Stromal cell of bone marrow (primary cell): ENCODE measurements around the gene SLC22A31.

Experiments
- DNase-seq: peaks from one replicate; pipeline ENCODE4 v3.0.0-alpha.2; 2012; ENCODE audit warnings: low read depth

Gene SLC22A31

DNA sequence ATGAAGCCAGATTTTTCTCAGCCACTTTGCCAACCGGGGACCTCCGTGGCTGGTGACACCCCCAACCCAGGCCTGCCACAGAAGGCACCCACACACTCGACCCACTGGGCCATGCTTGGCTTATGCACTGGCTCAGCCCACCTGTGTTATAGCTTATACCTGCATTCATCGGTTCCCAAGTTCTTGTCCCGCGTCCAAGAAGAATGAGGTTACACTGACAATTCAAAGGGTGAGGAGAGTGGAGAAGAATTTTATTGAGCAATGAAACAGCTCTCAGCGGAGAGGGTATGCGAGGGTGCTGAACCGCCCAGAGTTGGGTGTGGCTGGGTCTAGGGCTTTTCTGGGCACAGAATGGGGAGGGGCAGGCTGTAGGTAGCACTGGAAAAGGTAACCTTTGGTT, 51.0 kb downstream of the SLC22A31 start:
- DNase-seq, result no peak

GRCh38 chr16:89147085-89147817, 53.1 kb downstream of the SLC22A31 start:
- DNase-seq, result no peak

DNA sequence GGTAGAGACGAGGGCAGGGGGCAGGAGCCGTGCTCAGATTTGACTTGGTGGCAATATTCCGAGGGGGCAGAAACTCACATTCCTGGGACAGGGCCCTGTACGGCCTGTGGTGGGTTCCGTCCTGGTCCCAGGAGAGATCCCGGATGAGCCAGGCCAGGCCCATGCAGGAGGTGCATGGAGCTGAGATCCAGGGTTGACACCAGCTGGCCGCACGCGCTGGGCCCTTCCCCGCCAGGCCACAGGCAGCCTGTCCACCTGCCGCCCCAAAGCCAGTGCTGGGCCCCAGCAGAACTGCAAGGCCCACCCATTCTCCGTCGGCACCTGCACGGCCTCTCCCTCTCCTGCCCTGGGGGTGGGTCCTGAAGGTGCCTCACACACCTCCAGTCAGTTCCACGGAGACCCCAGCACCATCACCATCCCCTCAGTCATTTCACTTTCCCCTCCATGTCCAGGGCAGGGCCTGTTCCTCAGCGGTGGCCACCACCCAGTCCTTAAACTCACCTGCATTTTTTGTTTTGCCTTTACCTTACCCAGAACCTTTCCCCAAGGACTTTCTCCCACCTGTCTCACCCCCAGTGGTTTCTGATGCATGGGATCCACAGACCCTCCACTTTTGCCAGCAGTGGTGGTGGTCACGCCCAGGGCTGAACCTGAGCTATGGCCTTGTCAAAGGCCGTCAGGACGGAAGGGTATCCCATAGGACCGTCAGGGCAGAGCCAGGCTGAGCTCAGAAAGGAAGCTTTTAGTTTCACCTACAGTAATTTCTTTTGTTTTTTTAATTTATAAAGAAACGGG, 53.9 kb downstream of the SLC22A31 start:
- no peak for DNase-seq
